Fibroblast of villous mesenchyme (primary cell): Measurements from ENCODE around the gene COL23A1. TPM values are rescaled to one million over a fixed set of nuclear protein-coding genes. Genes with fewer than 3 reads are reported as not detected.
"Not testable (repeated sequence)": the region's sequence is repeated elsewhere in the genome, so short reads cannot be mapped to it uniquely, and the experiment has no call there.

Experiments used
- DNase-seq: peaks from one replicate; pipeline ENCODE4 v3.0.0-alpha.2; 2010; ENCODE audit warnings: low read depth
- H3K4me3 ChIP-seq: 2 replicates; pipeline ENCODE4 v1.5.1; 2011; ENCODE audit warnings: low read depth, mild to moderate bottlenecking, low read length
- CTCF ChIP-seq: IDR thresholded peaks from 2 replicates; pipeline ENCODE4 v1.5.1; 2012; ENCODE audit warnings: low read depth, mild to moderate bottlenecking, low read length; ENCODE audit not compliant: insufficient read depth
- total RNA-seq: library from RNA; depleted of rRNA; stranded (reverse); fragments of >200 nt; gene quantifications from 2 replicates; pipeline ENCODE4 v1.2.3, GENCODE V29; 2012

Gene COL23A1
- total RNA-seq, 1 donor, result not detected

DNA sequence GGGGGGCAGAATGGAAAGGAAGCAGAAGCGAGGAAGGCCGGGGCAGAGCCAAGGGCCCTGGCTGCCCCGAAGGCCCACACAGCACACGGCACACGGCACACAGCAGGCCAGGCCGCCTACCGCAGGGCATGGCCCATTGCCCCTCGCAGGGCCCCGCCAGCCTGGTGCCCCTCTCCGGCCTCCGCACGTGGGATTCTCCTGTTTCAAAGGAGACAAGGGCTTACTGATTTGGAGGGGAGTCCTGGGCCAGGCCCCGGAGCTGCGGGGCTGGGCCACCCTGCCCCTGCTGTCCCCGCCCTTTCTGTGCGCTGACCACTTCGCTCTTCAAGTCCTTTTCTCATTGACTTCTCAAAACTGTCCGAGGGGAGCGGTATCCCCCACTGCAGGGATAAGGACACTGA, 349.9 kb downstream of the COL23A1 start:
- DNase-seq, result no peak
- H3K4me3 ChIP-seq, result no peak overlapping the region
- no peak for TF ChIP-seq CTCF

DNA sequence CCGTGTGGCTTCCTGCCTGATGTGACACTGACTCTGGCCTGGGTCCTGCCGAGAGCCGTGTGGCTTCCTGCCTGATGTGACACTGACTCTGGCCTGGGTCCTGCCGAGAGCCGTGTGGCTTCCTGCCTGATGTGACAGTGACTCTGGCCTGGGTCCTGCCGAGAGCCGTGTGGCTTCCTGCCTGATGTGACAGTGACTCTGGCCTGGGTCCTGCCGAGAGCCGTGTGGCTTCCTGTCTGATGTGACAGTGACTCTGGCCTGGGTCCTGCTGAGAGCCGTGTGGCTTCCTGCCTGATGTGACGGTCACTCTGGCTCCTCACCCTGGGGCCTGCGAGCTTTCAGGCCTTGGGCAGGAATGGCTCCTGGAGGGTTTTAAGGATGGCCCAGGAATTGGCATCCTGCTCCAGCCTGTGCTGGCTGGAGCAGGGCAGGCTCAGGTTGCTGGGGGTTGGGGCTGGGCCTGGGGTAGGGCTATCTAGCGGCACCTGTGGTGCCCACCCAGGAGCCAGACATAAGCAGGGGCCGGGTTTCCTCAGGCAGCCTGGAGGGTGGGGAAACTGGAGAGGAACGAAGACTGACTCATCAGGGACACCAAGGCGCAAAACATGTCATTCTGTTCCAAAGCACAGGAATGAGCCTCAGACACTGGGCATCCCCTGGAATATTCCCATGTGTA, 350.4 kb downstream of the COL23A1 start:
- not testable (repeated sequence) for H3K4me3 ChIP-seq, DNase-seq

GRCh38 chr5:178238711-178239592, 351.2 kb downstream of the COL23A1 start:
- no peak overlapping the region for H3K4me3 ChIP-seq
- TF ChIP-seq CTCF, result no peak
- no peak for DNase-seq

GRCh38 chr5:178238313-178238635, 351.9 kb downstream of the COL23A1 start:
- no peak overlapping the region for H3K4me3 ChIP-seq
- DNase-seq, result no peak
- no peak for TF ChIP-seq CTCF

DNA sequence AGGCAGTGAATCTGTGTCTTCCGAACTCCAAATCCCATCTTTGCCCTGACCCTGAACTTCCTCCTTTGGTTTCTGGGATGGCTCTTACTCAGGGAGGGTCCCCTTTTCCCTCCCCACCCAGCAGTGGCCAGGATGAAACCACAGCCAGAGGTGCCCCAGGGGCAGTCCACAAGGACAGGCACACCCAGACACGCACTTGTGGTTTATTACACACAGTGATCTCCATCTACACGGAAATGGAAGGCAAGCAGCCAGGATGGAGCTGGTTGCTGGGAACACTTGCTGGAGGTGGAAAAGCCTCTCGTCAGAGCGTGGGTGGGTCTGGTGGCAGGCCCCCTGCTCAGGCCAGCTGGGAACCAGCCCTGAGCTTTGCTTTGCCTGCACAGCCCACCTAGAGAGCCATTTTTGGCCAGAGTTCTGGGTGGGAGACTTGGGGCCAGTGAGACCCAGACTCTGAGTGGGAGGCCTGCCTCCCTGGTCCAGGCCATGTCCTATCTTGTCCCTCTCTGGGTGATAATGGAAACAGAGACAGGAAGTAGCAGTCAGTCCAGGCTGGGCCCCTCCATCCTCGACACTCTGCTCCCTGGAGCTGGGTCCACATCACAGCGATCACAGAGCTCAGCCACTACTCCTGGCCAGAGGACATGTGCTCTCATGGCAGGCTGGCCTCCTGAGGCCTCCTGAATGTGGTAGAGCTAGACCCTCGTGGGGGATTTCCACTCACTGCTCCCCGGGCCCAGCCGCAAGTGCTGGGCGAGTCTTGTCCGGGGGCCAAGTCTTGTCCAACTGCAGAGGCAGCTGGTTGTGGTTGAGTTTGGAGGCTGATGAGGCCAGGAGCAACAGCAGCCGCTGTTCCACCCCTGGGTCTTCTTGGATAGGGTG, 352.5 kb downstream of the COL23A1 start:
- no peak overlapping the region for H3K4me3 ChIP-seq
- DNase-seq, result no peak
- no peak for TF ChIP-seq CTCF

DNA sequence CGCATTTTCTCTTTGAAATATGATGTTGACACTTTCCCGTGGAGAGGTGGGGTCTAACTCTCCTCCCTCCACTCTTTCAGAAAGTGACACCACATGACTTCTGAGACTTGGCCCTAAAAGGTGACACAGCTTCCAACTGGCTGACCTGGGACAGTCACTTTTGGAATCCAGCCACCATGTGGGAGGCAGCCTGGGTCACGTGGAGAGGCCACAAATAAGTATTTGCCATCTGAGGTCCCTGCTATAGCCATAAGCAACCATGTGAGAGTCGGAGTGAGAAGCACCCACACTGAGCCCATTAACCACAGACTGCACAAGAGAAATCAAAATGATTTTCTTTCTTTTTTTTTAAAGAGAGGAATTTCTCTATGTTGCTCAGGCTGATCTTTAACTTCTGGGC, 353.5 kb downstream of the COL23A1 start:
- DNase-seq, result no peak
- TF ChIP-seq CTCF, result no peak
- H3K4me3 ChIP-seq, result no peak overlapping the region

DNA sequence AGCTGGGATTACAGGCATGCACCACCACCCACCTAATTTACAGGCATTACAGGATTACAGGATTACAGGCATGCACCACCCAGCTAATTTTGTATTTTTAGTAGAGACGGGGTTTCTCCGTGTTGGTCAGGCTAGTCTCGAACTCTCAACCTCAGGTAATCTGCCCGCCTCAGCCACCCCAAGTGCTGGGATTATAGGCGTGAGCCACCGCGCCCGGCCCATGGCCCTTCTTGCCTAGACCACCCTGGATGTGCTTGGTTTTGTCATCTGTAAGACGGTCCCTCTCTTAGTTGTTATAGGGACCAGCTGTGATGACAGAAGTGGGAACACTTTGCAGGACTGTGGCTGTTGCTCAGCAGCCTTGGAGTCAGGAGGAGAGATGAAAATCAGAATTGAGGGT, 354.1 kb downstream of the COL23A1 start:
- TF ChIP-seq CTCF, result no peak
- H3K4me3 ChIP-seq, result no peak overlapping the region
- DNase-seq, result no peak
